D721Med (cell line): Measurements from ENCODE around the gene NCCRP1.
"Not testable (repeated sequence)": the region's sequence is repeated elsewhere in the genome, so short reads cannot be mapped to it uniquely, and the experiment has no call there.

Experiments used
- DNase-seq: peaks from one replicate; pipeline ENCODE4 v3.0.0; 2011; ENCODE audit warnings: low spot score; ENCODE audit not compliant: insufficient read length
- FAIRE-seq: peaks from 2 replicates; lab custom pipeline; 2011; peaks lifted over from hg19 to GRCh38; lab: Jason Lieb, UNC
- TF ChIP-seq, protein P1 (sequence below): IDR thresholded peaks from 2 replicates; pipeline ENCODE4 v1.5.1; 2012; ENCODE audit warnings: mild to moderate bottlenecking, control low read depth; ENCODE audit not compliant: insufficient read depth; ENCODE audit errors: missing control alignments

The NCCRP1 gene

DNA sequence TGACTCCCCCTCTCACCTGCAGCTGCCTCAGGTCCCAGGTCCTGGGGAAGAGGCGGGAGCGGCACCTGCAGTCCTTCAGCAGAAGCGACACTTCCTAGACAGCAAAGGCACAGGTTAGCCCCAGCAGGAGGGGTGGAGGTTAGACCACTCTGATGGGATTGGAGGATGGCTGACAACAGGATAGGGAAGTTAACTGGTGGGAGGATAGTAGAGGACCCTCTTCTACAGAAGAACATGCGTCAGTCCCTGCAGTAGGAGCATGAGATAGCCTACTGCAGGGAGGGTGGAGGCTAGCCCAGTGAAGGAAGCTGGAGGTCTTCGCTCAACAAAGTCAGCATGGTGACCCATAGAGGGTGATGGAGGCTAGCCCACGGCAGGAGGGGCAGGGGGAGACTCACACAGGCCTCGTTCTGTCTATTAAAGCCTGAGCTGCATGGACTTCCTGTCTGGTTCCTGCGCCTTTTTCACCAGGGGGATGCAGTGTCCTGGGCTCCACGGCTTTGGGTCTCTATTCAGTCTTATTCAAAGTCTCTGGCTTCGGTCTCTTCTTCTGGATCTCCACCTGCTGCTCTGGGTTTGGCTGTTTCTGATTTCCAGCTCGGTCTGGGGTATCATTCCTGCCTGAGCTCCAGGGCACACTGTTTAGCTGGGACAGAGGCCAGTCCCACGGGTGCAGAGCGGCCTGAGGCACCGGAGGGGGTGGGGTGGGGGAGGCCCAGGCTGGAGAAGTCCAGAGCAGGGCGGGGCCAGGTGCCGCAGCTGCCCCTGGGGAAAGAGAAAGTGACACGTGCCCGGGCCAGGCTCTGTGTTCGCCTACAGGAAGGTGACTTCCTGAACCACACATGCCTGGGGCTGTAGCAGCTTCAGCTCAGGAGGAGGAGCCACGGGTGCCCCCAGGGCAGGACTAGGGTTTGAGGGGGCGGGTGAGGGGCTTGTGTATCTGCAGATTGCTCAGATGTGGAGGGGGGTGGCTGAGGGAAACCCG is 40.7 kb downstream of the NCCRP1 start:
- DNase-seq, result no peak
- no peak for FAIRE-seq
- TF ChIP-seq, protein P1, sequence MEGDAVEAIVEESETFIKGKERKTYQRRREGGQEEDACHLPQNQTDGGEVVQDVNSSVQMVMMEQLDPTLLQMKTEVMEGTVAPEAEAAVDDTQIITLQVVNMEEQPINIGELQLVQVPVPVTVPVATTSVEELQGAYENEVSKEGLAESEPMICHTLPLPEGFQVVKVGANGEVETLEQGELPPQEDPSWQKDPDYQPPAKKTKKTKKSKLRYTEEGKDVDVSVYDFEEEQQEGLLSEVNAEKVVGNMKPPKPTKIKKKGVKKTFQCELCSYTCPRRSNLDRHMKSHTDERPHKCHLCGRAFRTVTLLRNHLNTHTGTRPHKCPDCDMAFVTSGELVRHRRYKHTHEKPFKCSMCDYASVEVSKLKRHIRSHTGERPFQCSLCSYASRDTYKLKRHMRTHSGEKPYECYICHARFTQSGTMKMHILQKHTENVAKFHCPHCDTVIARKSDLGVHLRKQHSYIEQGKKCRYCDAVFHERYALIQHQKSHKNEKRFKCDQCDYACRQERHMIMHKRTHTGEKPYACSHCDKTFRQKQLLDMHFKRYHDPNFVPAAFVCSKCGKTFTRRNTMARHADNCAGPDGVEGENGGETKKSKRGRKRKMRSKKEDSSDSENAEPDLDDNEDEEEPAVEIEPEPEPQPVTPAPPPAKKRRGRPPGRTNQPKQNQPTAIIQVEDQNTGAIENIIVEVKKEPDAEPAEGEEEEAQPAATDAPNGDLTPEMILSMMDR, result no peak

- TF ChIP-seq, protein P1, result no peak
- DNase-seq (no peak), FAIRE-seq (no peak)
Observed at GRCh38 chr19:39238209-39238608, 41.4 kb downstream of the NCCRP1 start.

- FAIRE-seq (no peak), DNase-seq (no peak)
- TF ChIP-seq, protein P1, result no peak
Observed at GRCh38 chr19:39238944-39239343, 42.2 kb downstream of the NCCRP1 start.

GRCh38 chr19:39240421-39240820 is 43.7 kb downstream of the NCCRP1 start:
- FAIRE-seq (no peak), DNase-seq (no peak)
- TF ChIP-seq, protein P1, result no peak

DNA sequence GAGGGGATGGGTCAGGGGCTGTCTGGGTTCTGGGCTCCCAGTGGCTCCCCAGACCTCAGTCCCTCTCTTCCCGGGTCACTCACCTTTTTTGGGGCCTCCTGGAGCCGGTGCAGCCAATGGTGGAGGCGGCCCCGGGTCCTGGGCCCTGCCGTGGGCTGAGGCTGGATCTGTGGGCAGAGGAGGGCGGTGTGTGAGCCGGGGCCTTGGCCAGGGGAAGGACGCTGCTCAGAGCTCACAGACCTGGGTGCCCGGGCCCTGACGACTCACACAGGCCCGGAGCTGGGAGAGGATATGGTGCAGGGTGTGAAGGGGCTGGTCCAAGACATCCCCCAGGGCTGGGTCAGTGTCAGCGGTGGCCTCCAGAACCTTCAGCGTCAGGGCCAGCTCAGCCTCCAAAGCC is 47.0 kb downstream of the NCCRP1 start:
- FAIRE-seq, DNase-seq: not testable (repeated sequence)

DNA sequence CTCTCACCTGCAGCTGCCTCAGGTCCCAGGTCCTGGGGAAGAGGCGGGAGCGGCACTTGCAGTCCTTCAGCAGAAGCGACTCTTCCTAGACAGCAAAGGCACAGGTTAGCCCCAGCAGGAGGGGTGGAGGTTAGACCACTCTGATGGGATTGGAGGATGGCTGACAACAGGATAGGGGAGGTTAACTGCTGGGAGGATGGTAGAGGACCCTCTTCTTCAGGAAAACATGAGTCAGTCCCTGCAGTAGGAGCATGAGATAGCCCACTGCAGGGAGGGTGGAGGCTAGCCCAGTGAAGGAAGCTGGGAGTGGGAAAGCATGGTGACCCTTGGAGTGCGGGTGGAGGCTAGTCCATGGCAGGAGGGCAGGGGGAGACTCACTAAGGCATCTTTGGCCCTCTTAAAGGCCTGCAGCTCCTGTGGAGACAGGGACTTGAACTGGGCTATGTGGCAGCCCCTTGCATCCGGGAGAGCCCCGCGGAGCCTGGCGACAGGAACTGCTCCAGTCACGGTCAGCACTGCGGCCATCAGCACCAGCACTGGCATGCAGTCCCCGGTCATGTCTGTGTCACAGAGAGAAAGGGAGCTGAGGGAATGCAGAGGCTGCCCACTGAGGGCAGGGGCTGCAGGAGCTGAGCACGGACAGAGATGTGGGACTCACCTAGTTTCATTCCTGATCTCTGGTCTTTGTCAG is 47.8 kb downstream of the NCCRP1 start, which contains the start of gene IFNL3:
Gene IFNL3, minus strand, starts transcription at position 597 of the 691 bp plus-strand sequence. Its CDS starts 39 bp downstream, at position 558.
- DNase-seq, FAIRE-seq: not testable (repeated sequence)

GRCh38 chr19:39245166-39245565 is 48.4 kb downstream of the NCCRP1 start:
- not testable (repeated sequence) for FAIRE-seq, DNase-seq

GRCh38 chr19:39246951-39247669 is 50.3 kb downstream of the NCCRP1 start:
- FAIRE-seq, result no peak
- no peak for DNase-seq
- TF ChIP-seq, protein P1, result no peak
